Stimulated activated CD8-positive, alpha-beta memory T cell treated with anti-CD3 and anti-CD28 coated beads, Interleukin-7, amount 100 ng/mL, for 48 hours (primary cell): ENCODE data around the gene RPS6KA2.
A peak's percentile ranks its signal among the peaks of the same experiment; 100 is the strongest.

Experiments used
- DNase-seq, 2 donors: peaks; one replicate each; pipeline ENCODE4 v3.0.0-alpha.2; 2020; ENCODE audit warnings: low read depth in 1 of 2; ENCODE audit errors: extremely low read depth in 1 of 2

Gene RPS6KA2

DNA sequence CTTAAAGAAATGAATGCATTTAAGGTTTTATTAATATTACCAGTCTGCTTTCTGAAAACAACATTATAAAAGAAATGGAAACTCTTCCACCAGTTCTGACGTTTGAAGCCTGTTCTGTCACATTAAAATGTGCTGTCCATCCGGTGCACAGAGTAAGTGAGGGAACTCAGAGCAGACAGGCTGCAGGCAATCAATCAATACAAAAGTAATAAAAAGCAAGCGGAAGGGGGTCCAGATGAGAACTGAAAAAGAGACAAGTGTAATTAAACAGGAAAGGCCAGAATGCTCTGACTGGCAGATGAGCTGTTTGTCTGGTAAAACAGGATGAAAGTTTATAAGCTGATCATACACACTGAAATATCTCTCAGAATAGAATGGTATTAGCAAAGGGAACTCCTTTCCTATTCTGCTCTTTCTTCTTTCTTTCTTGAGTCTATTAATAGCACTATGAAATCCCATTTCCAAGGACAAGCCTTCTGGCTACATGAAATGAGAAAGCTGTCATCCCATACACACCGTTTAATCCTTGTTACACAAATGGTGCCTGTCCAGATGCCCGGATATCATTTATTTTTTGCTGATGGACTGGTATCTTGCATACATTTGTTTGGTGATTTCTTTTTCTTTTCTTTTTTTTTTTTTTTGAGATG, 134.8 kb downstream of the RPS6KA2 start:
- no peak for DNase-seq

GRCh38 chr6:166490671-166491500, 136.2 kb downstream of the RPS6KA2 start:
- no peak for DNase-seq

GRCh38 chr6:166489301-166490155, 137.5 kb downstream of the RPS6KA2 start:
- DNase-seq, result no peak

- no peak for DNase-seq
Measured at GRCh38 chr6:166488701-166489100, 138.3 kb downstream of the RPS6KA2 start.

- DNase-seq, result peak; percentile 22 to 56
Measured at GRCh38 chr6:166488076-166488685, 138.9 kb downstream of the RPS6KA2 start.

DNA sequence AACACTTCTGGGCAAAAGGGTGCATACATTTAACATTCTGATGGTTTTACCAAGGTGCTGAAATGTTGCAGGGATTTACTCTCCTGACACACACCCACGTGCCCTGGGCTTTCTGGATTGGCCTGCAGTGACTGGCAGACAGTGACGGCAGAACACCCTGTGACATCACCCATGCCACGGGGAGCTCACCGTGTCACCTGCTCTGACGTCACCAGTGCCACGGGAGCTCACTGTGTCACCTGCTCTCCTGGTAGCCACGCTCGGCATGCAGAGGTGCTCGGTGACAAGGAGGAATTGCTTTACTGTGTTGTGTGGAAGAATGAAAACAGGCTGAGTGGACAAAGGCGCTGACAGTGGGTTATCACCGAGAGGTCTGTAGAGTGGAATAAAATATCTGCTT, 139.9 kb downstream of the RPS6KA2 start:
- no peak for DNase-seq

GRCh38 chr6:166486536-166486880, 140.5 kb downstream of the RPS6KA2 start:
- DNase-seq, result no peak

GRCh38 chr6:166485651-166486535, 141.2 kb downstream of the RPS6KA2 start:
- no peak for DNase-seq

DNA sequence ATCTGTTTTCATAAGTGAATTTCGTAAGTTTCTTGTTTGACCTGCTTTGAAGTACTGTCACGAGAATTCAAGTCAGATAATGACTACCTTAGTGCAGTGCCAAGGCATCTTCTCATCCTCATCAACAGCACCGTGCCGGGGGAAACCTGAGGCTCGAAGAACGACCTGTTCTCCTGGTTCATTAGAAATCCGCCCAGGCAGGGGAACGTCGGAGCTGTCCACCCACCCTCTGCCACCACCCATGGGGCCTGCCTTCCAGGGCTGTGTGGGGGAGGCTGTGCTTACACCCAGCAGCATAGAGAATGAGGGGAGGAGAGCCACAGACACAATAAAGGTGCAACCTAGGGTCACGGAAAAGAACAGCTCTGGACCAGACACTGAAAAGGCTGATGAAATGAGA, 142.2 kb downstream of the RPS6KA2 start:
- no peak for DNase-seq

- no peak for DNase-seq
Measured at GRCh38 chr6:166483573-166484250, 143.3 kb downstream of the RPS6KA2 start.

- DNase-seq, result no peak
Measured at GRCh38 chr6:166483026-166483425, 144.0 kb downstream of the RPS6KA2 start.

GRCh38 chr6:166478782-166479592, 148.1 kb downstream of the RPS6KA2 start:
- DNase-seq, result no peak

GRCh38 chr6:166477647-166478365, 149.2 kb downstream of the RPS6KA2 start:
- no peak for DNase-seq

- DNase-seq, result no peak
Measured at GRCh38 chr6:166476634-166477215, 150.3 kb downstream of the RPS6KA2 start.

- DNase-seq, result no peak
Measured at GRCh38 chr6:166476061-166476591, 150.9 kb downstream of the RPS6KA2 start.

DNA sequence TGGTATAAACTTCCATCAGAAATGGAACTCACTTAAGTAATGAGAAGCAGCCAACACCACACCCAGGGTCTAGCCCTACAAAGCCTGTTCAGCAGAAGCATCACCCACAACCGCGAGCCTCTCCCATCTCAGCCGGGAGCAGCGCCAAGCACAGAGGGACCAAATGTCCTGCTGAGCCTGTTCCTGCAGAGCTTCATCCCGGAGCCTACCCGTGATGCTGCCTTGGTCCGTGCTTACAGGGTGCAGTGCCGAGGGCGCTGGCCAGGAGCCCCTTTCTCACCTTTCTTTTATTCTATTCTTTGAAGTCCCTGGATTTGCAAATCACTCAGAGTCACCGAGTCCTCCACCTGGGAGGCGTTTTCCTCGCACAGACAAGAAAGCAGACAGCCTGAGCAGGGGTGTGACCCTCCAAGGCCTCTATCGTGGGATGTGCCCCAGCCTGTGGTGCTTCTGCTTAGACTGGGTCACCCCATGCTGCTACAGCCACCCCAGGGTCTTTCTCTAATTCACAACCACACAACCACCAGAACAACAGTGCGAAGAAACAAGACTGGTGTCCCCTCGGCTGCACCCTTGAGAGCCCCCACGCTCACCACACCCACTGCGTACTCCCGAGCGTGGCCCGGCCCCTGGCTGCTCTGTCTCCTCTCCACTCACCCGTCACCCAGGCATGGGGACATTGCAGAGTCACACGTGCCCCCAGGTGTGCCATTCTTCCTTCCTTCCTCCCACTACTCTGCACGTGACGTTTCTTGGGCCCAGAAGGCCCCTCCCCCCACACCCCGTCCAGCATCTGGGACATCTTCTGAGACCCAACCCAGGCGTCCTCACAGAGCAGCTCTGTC, 152.1 kb downstream of the RPS6KA2 start:
- no peak for DNase-seq
